ENCODE results near the gene NTSR1. TPM values are rescaled to one million over a fixed set of nuclear protein-coding genes. Genes with fewer than 3 reads are reported as not detected.

NTSR1 gene
- total and polyA plus RNA-seq, 7 donors, result 0.01 to 0.08 (median 0.05) TPM; not detected in 3

GRCh38 chr20:62704341-62704948 is 4.2 kb upstream of the NTSR1 start:
- TF ChIP-seq CTCF (IDR thresholded peaks at IDR 0.05), result no peak
- intact Hi-C loops (cut with DNase I), result no loop called here
- Histone ChIP-seq H3K9me3 (no peaks in the 10 kb centered on the region), H3K4me1 (no peaks in the 10 kb centered on the region), H3K27me3 (ENCODE audit: insufficient read depth in 3 of 3, low read length in 2 of 3) (peaks cover 0 to 73% (median 8%) of the 10 kb centered on the region in 3 donors), H3K27ac (no peak overlapping the region), H3K36me3 (ENCODE audit: insufficient read depth in 1 of 2, low read depth in 1 of 2) (no peaks in the 10 kb centered on the region), H3K4me3 (no peak overlapping the region)
- ATAC-seq (peak; percentile 28 to 59 (median 48)), DNase-seq (peak; percentile 79 to 80)
- 5 to 10% (median 8%) methylated on average over 21 of the region's 21 CpGs for WGBS, 3 donors

GRCh38 chr20:62705627-62706026 is 3.0 kb upstream of the NTSR1 start:
- no peaks in the 10 kb centered on the region for H3K4me1 ChIP-seq
- intact Hi-C loops (cut with DNase I), result no loop called here
- peaks cover 2 to 85% (median 15%) of the 10 kb centered on the region in 3 donors for H3K27me3 ChIP-seq (ENCODE audit: insufficient read depth in 3 of 3, low read length in 2 of 3)
- H3K36me3 ChIP-seq (ENCODE audit: insufficient read depth in 1 of 2, low read depth in 1 of 2), result no peaks in the 10 kb centered on the region
- H3K27ac ChIP-seq, result no peak overlapping the region
- ATAC-seq (no peak), DNase-seq (no peak)
- no peak for TF ChIP-seq CTCF (IDR thresholded peaks at IDR 0.05)
- 68 to 75% (median 68%) methylated on average over 15 to 16 of the region's 16 CpGs for WGBS, 3 donors
- H3K4me3 ChIP-seq, result no peak overlapping the region
- H3K9me3 ChIP-seq, result no peaks in the 10 kb centered on the region

GRCh38 chr20:62706344-62706743 is 2.3 kb upstream of the NTSR1 start:
- H3K4me1 ChIP-seq, result no peaks in the 10 kb centered on the region
- H3K36me3 ChIP-seq (ENCODE audit: insufficient read depth in 1 of 2, low read depth in 1 of 2), result no peaks in the 10 kb centered on the region
- intact Hi-C loops (cut with DNase I), result no loop called here
- H3K27ac ChIP-seq, result no peak overlapping the region
- TF ChIP-seq CTCF (IDR thresholded peaks at IDR 0.05), result no peak
- H3K27me3 ChIP-seq (ENCODE audit: insufficient read depth in 3 of 3, low read length in 2 of 3), result peaks cover 2 to 92% (median 15%) of the 10 kb centered on the region in 3 donors
- H3K9me3 ChIP-seq, result no peaks in the 10 kb centered on the region
- DNase-seq (no peak), ATAC-seq (no peak)
- WGBS, 3 donors, result 84 to 87% (median 86%) methylated on average over 12 of the region's 12 CpGs
- no peak overlapping the region for H3K4me3 ChIP-seq

GRCh38 chr20:62706857-62707256 is 1.8 kb upstream of the NTSR1 start:
- Histone ChIP-seq H3K9me3 (no peaks in the 10 kb centered on the region), H3K4me3 (no peak overlapping the region), H3K27ac (no peak overlapping the region), H3K36me3 (ENCODE audit: insufficient read depth in 1 of 2, low read depth in 1 of 2) (no peaks in the 10 kb centered on the region), H3K4me1 (no peaks in the 10 kb centered on the region), H3K27me3 (ENCODE audit: insufficient read depth in 3 of 3, low read length in 2 of 3) (peaks cover 2 to 92% (median 17%) of the 10 kb centered on the region in 3 donors)
- intact Hi-C loops (cut with DNase I), result no loop called here
- ATAC-seq (no peak), DNase-seq (no peak)
- TF ChIP-seq CTCF (IDR thresholded peaks at IDR 0.05), result no peak
- 80 to 87% (median 86%) methylated on average over 12 of the region's 12 CpGs for WGBS, 3 donors
